Nephron progenitor cell (in vitro differentiated cells): Measurements from ENCODE around the gene NLRP10.

Experiments
- DNase-seq: peaks from one replicate; pipeline ENCODE4 v3.0.0; 2021
- H3K27ac Mint-ChIP-seq: 2 replicates; pipeline ENCODE4 v1.8.0; 2021; ENCODE audit warnings: mild to moderate bottlenecking, moderate library complexity, mixed read lengths
- H3K27me3 Mint-ChIP-seq: 2 replicates; pipeline ENCODE4 v1.8.0; 2021; ENCODE audit warnings: mild to moderate bottlenecking, low read depth, mixed read lengths; ENCODE audit not compliant: poor library complexity
- H3K36me3 Mint-ChIP-seq: 2 replicates; pipeline ENCODE4 v1.8.0; 2021; ENCODE audit warnings: low read depth, mixed read lengths
- H3K4me1 Mint-ChIP-seq: 2 replicates; pipeline ENCODE4 v1.8.0; 2021; ENCODE audit warnings: mixed read lengths
- H3K4me3 Mint-ChIP-seq: 2 replicates; pipeline ENCODE4 v1.8.0; 2021; ENCODE audit warnings: mild to moderate bottlenecking, moderate library complexity, mixed read lengths
- H3K9me3 Mint-ChIP-seq: 2 replicates; pipeline ENCODE4 v1.8.0; 2021; ENCODE audit warnings: mild to moderate bottlenecking, moderate library complexity, mixed read lengths
- TF ChIP-seq, protein P1 (sequence below): fragments of 200-600 bp; sonication (generic); IDR thresholded peaks from 2 replicates; pipeline ENCODE4 v1.5.0; 2021; ENCODE audit warnings: antibody characterized with exemption

Gene NLRP10

DNA sequence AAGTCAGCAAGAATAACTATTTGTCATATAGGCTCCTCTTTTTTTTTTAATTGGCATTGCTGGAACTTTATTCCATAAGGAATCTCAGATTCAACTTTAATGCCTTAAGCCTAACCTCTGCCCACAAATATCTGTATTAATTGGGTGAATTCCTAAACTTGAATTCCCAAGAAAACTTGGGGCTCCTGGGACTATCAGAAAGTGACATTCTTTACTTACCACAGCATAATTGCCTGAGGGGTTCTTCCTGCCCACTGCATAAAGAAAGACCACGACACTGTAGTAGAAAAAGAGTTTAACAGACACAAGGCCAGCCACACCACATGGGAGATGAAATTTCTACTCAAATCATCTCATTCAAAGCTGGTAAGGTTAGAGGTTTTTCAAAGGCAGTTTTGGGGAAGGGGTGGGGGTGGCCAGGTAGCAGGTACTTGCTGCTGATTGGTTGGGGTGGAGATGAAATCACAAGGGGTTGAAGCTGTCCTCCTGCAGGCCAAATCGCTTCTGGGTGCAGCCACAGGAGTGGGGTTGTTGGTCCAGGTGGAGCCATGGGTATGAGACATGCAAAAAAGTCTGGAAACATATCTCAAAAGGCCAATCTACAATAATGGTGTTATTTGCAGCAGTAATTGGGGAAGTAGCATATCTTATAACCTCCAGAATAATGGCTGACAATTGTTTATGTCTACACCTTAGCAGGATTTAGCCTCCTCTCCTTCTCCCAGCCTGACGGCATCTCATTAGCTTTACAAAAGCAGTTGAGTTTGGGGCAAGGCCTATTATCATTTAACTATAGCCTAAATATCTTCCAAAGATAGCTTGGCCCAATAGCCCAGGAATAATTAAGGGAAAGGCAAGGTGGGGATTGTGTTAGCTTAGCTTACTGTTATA, 4.8 kb upstream of the NLRP10 start:
- H3K9me3 Mint-ChIP-seq: no peaks in the 10 kb centered on the region
- H3K27ac Mint-ChIP-seq: no peak overlapping the region
- H3K36me3 Mint-ChIP-seq: no peaks in the 10 kb centered on the region
- TF ChIP-seq, protein P1, sequence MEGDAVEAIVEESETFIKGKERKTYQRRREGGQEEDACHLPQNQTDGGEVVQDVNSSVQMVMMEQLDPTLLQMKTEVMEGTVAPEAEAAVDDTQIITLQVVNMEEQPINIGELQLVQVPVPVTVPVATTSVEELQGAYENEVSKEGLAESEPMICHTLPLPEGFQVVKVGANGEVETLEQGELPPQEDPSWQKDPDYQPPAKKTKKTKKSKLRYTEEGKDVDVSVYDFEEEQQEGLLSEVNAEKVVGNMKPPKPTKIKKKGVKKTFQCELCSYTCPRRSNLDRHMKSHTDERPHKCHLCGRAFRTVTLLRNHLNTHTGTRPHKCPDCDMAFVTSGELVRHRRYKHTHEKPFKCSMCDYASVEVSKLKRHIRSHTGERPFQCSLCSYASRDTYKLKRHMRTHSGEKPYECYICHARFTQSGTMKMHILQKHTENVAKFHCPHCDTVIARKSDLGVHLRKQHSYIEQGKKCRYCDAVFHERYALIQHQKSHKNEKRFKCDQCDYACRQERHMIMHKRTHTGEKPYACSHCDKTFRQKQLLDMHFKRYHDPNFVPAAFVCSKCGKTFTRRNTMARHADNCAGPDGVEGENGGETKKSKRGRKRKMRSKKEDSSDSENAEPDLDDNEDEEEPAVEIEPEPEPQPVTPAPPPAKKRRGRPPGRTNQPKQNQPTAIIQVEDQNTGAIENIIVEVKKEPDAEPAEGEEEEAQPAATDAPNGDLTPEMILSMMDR: no peak
- no peaks in the 10 kb centered on the region for H3K27me3 Mint-ChIP-seq
- no peaks in the 10 kb centered on the region for H3K4me1 Mint-ChIP-seq
- H3K4me3 Mint-ChIP-seq: no peak overlapping the region
- DNase-seq: no peak

DNA sequence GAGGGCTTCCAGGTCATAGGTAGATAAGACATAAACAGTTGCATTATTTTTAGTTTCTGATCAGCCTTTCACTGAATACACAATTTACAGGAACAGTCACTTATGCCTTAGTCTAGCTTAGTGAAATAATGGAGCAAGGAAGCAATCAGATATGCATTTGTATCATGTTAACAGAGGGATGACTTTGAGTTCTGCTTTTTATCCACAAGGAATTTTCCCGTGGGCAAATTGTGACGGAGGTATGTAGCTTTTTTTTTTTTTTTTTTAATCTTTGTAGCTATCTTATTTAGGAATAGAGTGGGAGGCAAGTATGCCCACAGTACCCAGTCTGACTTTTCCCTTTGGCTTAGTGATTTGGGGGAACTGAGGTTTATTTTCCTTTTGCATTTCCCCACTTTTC, 3.4 kb upstream of the NLRP10 start:
- no peaks in the 10 kb centered on the region for H3K36me3 Mint-ChIP-seq
- no peak overlapping the region for H3K4me3 Mint-ChIP-seq
- no peaks in the 10 kb centered on the region for H3K4me1 Mint-ChIP-seq
- DNase-seq: no peak
- no peaks in the 10 kb centered on the region for H3K9me3 Mint-ChIP-seq
- H3K27me3 Mint-ChIP-seq: no peaks in the 10 kb centered on the region
- no peak overlapping the region for H3K27ac Mint-ChIP-seq
- TF ChIP-seq, protein P1: no peak

DNA sequence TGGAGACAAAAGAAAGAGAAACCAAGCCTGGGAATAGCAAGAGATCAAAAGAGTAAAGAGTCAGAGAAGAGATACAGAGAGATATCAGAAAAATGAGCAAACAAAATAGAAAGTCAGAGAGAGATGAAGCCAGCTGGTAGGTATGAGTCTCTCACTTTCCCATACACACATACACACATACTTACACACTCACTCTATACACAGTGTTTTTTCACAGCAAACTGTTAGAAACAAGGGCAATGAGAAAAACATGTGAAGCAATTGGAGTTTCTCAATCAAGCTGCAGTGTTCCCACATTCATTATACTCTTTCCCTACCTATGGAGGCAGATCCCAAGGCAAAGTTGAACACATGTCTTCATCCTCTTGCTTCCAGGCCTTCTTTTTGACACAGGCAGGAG, 2.6 kb upstream of the NLRP10 start:
- no peak overlapping the region for H3K27ac Mint-ChIP-seq

DNA sequence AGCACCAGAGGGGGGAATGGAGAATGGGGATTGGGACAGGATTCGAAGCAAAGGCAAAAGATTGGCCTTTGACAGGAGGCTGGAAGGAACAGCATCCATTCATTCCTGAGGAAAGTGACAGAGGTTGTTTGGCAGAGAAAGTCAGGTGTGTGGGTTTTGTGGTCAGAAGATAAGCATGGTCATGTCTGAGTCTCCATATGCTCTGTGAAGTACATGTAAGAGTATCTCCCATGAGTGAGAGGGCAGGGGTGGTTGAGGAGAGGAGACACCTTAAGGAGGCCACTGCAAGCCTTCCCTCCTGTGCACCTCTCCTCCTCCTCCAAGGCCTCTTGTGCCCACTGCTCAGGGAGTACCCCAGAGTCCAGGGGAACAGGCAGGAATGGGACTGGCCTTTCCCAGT, 1.9 kb upstream of the NLRP10 start:
- Mint-ChIP-seq H3K27ac (no peak overlapping the region), H3K4me1 (no peaks in the 10 kb centered on the region), H3K36me3 (no peaks in the 10 kb centered on the region), H3K9me3 (no peaks in the 10 kb centered on the region), H3K4me3 (no peak overlapping the region), H3K27me3 (no peaks in the 10 kb centered on the region)
- TF ChIP-seq, protein P1: no peak
- no peak for DNase-seq

More for the DNA sequence above, 2.6 kb upstream of the NLRP10 start:
- H3K9me3 Mint-ChIP-seq: no peaks in the 10 kb centered on the region
- H3K4me1 Mint-ChIP-seq: no peaks in the 10 kb centered on the region
- H3K27me3 Mint-ChIP-seq: no peaks in the 10 kb centered on the region
- no peak for DNase-seq
- no peak overlapping the region for H3K4me3 Mint-ChIP-seq
- TF ChIP-seq, protein P1: no peak
- H3K36me3 Mint-ChIP-seq: no peaks in the 10 kb centered on the region

DNA sequence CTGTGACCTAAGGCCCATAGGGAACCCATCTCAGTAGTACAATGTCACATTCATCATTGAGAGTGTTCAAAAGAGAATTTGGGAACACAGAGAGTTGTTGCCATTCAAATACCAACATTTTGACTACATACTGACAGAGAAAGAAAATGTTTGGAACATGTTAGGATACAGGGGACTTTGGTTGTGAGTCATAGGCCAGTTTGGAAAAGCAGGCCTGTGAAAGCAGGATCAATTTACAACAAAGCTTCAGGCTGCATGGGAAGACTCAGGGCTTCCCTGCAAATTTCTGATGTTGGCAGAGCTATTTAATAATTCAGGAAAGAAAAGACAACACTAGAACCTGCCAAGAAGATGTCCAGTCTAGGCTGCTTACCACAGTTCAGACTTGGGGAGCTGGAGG, 374 bp downstream of the NLRP10 start:
- no peak for DNase-seq
- H3K27me3 Mint-ChIP-seq: no peaks in the 10 kb centered on the region
- no peak overlapping the region for H3K27ac Mint-ChIP-seq
- H3K4me3 Mint-ChIP-seq: no peak overlapping the region
- TF ChIP-seq, protein P1: no peak
- no peaks in the 10 kb centered on the region for H3K4me1 Mint-ChIP-seq
- no peaks in the 10 kb centered on the region for H3K36me3 Mint-ChIP-seq
- peaks cover 6% of the 10 kb centered on the region for H3K9me3 Mint-ChIP-seq

DNA sequence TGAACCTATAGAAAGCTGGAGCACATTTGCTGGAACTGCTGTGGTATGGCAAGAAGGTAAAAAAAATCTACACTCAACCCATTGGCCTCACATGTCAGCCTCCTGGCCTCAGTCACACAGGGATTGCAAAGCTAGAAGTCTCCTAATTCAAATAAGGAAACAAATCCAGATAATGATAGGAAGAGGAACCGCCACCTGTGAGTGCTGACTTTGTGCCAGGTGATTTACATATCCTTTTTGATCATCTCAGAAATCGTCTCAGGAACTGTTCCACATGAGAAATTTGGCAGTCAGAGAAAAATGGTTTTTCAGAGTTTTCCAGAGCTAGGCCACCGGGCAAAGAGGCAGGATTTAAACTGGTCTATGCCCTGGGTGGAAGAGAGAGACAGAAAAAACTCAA, 986 bp downstream of the NLRP10 start:
- Mint-ChIP-seq H3K4me1 (no peaks in the 10 kb centered on the region), H3K4me3 (no peak overlapping the region), H3K27me3 (no peaks in the 10 kb centered on the region), H3K27ac (no peak overlapping the region), H3K36me3 (no peaks in the 10 kb centered on the region), H3K9me3 (peaks cover 6% of the 10 kb centered on the region)
- no peak for DNase-seq
- TF ChIP-seq, protein P1: no peak
